ENCODE data around the gene FLVCR2.

The FLVCR2 gene

DNA sequence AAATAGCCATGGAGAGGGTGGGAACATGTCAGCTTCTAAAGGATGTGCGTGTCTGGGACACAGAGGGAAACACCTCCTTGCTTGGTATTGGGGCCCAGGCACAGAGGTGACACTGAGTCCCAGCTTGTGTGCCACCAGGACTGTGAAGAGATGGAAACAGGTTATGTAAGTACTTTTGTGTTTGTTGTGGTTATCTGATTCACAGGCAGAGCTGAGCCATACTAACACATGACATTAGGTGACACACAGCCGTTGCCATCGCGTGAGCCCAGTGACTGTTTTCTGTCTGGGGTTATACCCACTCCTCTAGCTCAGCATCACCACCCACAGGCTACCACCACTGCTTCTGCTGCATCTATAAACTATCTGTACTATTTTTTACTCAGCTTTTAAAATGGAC is 12.1 kb upstream of the FLVCR2 start (continued):
- TF ChIP-seq BACH2 (CRISPR knock-in tag; IDR thresholded peaks at IDR 0.05; ENCODE audit: borderline replicate concordance) (no peak), ZNF565 (CRISPR knock-in tag; conservative IDR thresholded peaks at IDR 0.05; ENCODE audit: low read depth) (no peak), ARNTL (CRISPR knock-in tag; IDR thresholded peaks at IDR 0.05; ENCODE audit: borderline replicate concordance, low read depth) (no peak), ZFP30 (CRISPR knock-in tag; IDR thresholded peaks at IDR 0.05) (no peak)

GRCh38 chr14:75566752-75567151 is 11.7 kb upstream of the FLVCR2 start:
- TF ChIP-seq ZC3H10 (CRISPR knock-in tag; IDR thresholded peaks at IDR 0.05) (no peak), ZNF70 (CRISPR knock-in tag; IDR thresholded peaks at IDR 0.05) (no peak), POU6F1 (CRISPR knock-in tag; IDR thresholded peaks at IDR 0.05; ENCODE audit: borderline replicate concordance, low read depth) (no peak), TCF4 (CRISPR knock-in tag; IDR thresholded peaks at IDR 0.05; ENCODE audit: borderline replicate concordance) (no peak), ZNF565 (CRISPR knock-in tag; conservative IDR thresholded peaks at IDR 0.05; ENCODE audit: low read depth) (no peak), ESRRG (CRISPR knock-in tag; IDR thresholded peaks at IDR 0.05) (no peak), CSRNP3 (CRISPR knock-in tag; IDR thresholded peaks at IDR 0.05) (no peak), ZNF8 (CRISPR knock-in tag; IDR thresholded peaks at IDR 0.05) (no peak), SNAI2 (CRISPR knock-in tag; IDR thresholded peaks at IDR 0.05) (no peak), ZFP30 (CRISPR knock-in tag; IDR thresholded peaks at IDR 0.05) (no peak), ISL1 (CRISPR knock-in tag; IDR thresholded peaks at IDR 0.05) (no peak)
- no peak for ATAC-seq

DNA sequence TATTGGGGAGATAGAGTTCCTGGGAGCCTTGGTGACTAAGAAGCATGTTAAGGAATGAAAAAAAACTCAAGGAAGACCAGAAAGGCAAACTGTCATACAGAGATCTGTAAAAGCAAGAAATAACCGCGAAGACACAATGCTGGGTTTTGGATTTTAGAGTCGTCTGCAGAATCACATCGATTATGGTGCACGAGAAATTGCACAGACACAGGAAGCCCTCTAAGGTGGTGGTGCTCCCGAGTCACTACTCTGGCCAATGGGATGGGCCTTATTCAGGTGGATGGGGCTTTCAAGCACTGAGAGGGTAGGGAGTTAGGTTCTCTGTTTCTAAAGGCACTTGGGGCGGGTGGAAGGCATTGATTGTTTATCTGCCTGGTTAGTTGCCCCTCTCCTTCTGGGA is 10.3 kb upstream of the FLVCR2 start:
- ATAC-seq = no peak
- TF ChIP-seq, protein P1, sequence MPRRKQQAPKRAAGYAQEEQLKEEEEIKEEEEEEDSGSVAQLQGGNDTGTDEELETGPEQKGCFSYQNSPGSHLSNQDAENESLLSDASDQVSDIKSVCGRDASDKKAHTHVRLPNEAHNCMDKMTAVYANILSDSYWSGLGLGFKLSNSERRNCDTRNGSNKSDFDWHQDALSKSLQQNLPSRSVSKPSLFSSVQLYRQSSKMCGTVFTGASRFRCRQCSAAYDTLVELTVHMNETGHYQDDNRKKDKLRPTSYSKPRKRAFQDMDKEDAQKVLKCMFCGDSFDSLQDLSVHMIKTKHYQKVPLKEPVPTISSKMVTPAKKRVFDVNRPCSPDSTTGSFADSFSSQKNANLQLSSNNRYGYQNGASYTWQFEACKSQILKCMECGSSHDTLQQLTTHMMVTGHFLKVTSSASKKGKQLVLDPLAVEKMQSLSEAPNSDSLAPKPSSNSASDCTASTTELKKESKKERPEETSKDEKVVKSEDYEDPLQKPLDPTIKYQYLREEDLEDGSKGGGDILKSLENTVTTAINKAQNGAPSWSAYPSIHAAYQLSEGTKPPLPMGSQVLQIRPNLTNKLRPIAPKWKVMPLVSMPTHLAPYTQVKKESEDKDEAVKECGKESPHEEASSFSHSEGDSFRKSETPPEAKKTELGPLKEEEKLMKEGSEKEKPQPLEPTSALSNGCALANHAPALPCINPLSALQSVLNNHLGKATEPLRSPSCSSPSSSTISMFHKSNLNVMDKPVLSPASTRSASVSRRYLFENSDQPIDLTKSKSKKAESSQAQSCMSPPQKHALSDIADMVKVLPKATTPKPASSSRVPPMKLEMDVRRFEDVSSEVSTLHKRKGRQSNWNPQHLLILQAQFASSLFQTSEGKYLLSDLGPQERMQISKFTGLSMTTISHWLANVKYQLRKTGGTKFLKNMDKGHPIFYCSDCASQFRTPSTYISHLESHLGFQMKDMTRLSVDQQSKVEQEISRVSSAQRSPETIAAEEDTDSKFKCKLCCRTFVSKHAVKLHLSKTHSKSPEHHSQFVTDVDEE (CRISPR knock-in tag; IDR thresholded peaks at IDR 0.05) = no peak
- TF ChIP-seq OSR1 (CRISPR knock-in tag; IDR thresholded peaks at IDR 0.05) (no peak), POU6F1 (CRISPR knock-in tag; IDR thresholded peaks at IDR 0.05; ENCODE audit: borderline replicate concordance, low read depth) (no peak)

DNA sequence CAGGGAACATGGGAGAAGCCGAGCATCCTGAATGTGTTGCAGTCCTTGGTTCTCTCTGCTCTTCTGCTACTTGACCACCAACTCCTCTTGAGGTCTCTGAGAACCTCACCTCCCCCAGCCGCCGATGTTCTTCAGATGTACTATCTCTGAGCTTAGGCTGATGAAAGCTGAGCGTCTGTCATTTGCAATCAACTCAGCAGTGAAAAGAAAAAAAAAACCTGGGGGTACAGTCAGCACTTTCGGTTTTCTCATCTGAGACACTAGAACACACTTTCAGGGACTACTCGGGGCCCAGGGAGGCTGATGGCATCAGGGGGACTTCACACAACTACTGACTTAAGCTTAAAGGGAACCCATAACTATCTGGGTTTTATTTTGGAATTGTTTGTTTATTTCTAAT is 9.6 kb upstream of the FLVCR2 start:
- ATAC-seq = no peak

More for the DNA sequence above, 9.6 kb upstream of the FLVCR2 start:
- TF ChIP-seq PPARA (CRISPR knock-in tag; IDR thresholded peaks at IDR 0.05; ENCODE audit: borderline replicate concordance) = no peak
- TF ChIP-seq CSRNP3 (CRISPR knock-in tag; IDR thresholded peaks at IDR 0.05) = no peak
- TF ChIP-seq POU6F1 (CRISPR knock-in tag; IDR thresholded peaks at IDR 0.05; ENCODE audit: borderline replicate concordance, low read depth) = no peak
- TF ChIP-seq TCF4 (CRISPR knock-in tag; IDR thresholded peaks at IDR 0.05; ENCODE audit: borderline replicate concordance) = no peak
- no peak for TF ChIP-seq ZFP30 (CRISPR knock-in tag; IDR thresholded peaks at IDR 0.05)
- no peak for TF ChIP-seq ZC3H10 (CRISPR knock-in tag; IDR thresholded peaks at IDR 0.05)
- no peak for TF ChIP-seq ZNF8 (CRISPR knock-in tag; IDR thresholded peaks at IDR 0.05)
- TF ChIP-seq ISL1 (CRISPR knock-in tag; IDR thresholded peaks at IDR 0.05) = no peak

Measured in SK-N-SH treated with all-trans-retinoic acid at 6 μM for 48 hours (cell line).